Liver (tissue), 9 donors: ENCODE results near the gene RHEX. TPM values are rescaled to one million over a fixed set of nuclear protein-coding genes. Genes with fewer than 3 reads are reported as not detected.

ENCODE experiments used
- DNase-seq: peaks from one replicate; pipeline ENCODE4 v3.0.0-alpha.2; 2017; ENCODE audit warnings: low spot score
- H3K27ac ChIP-seq, 2 donors: one replicate each; pipeline ENCODE4 v1.7.0; 2013; ENCODE audit warnings: inconsistent platforms in 2 of 2, low read length in 2 of 2, control low read depth in 1 of 2, low read depth in 1 of 2, mild to moderate bottlenecking in 1 of 2
- H3K27me3 ChIP-seq, 4 donors: one replicate each; pipeline versions ENCODE4 v1.6.1 to v1.7.0; 2013; ENCODE audit warnings: low read length in 3 of 4, inconsistent platforms in 1 of 4, mild to moderate bottlenecking in 1 of 4, moderate library complexity in 1 of 4; ENCODE audit not compliant: control insufficient read depth in 4 of 4, insufficient read depth in 4 of 4
- H3K36me3 ChIP-seq, 4 donors: one replicate each; pipeline versions ENCODE4 v1.6.1 to v1.7.0; 2013; ENCODE audit warnings: low read length in 3 of 4, mild to moderate bottlenecking in 3 of 4, low read depth in 1 of 4, moderate library complexity in 1 of 4; ENCODE audit not compliant: control insufficient read depth in 4 of 4, insufficient read depth in 3 of 4
- H3K4me1 ChIP-seq, 4 donors: one replicate each; pipeline versions ENCODE4 v1.6.1 to v1.7.0; 2013; ENCODE audit warnings: low read length in 3 of 4, mild to moderate bottlenecking in 3 of 4, moderate library complexity in 1 of 4; ENCODE audit not compliant: control insufficient read depth in 4 of 4, insufficient read depth in 4 of 4
- H3K4me3 ChIP-seq, 3 donors: one replicate each; pipeline versions ENCODE4 v1.6.1 to v1.7.0; 2013; ENCODE audit warnings: low read length in 3 of 3, control low read depth in 1 of 3, low read depth in 1 of 3, mild to moderate bottlenecking in 1 of 3
- H3K9ac ChIP-seq, 2 donors: one replicate each; pipeline ENCODE4 v1.7.0; 2013; ENCODE audit warnings: low read length in 2 of 2, mild to moderate bottlenecking in 2 of 2, moderate library complexity in 2 of 2, control low read depth in 1 of 2, low read depth in 1 of 2
- H3K9me3 ChIP-seq, 4 donors: one replicate each; pipeline versions ENCODE4 v1.6.1 to v1.7.0; 2013; ENCODE audit warnings: low read length in 3 of 4; ENCODE audit not compliant: control insufficient read depth in 4 of 4
- EGR1 ChIP-seq, 2 donors: IDR thresholded peaks; 2 replicates each; pipeline ENCODE4 v1.6.1; 2016 to 2018; ENCODE audit warnings: antibody characterized with exemption in 2 of 2, low read depth in 2 of 2
- FOXA1 ChIP-seq: IDR thresholded peaks from 2 replicates; pipeline ENCODE4 v1.6.1; 2016; ENCODE audit warnings: antibody characterized with exemption
- FOXA2 ChIP-seq: IDR thresholded peaks from 2 replicates; pipeline ENCODE4 v1.6.1; 2016; ENCODE audit warnings: antibody characterized with exemption
- GABPA ChIP-seq, 2 donors: IDR thresholded peaks in 1 of 2; conservative IDR thresholded peaks in 1 of 2; 2 replicates each; pipeline ENCODE4 v1.6.1; 2016; ENCODE audit warnings: antibody characterized with exemption in 2 of 2, mild to moderate bottlenecking in 1 of 2, moderate library complexity in 1 of 2
- HNF4A ChIP-seq, 2 donors: conservative IDR thresholded peaks; 2 replicates each; pipeline ENCODE4 v1.6.1; 2016; ENCODE audit warnings: antibody characterized with exemption in 2 of 2, mild to moderate bottlenecking in 2 of 2
- JUND ChIP-seq, 2 donors: IDR thresholded peaks; 2 replicates each; pipeline ENCODE4 v1.6.1; 2016; ENCODE audit warnings: antibody characterized with exemption in 2 of 2
- MAX ChIP-seq: IDR thresholded peaks from 2 replicates; pipeline ENCODE4 v1.6.1; 2016; ENCODE audit warnings: antibody characterized with exemption
- NR2F2 ChIP-seq: IDR thresholded peaks from 2 replicates; pipeline ENCODE4 v1.6.1; 2016; ENCODE audit warnings: antibody characterized with exemption
- RAD21 ChIP-seq, 2 donors: IDR thresholded peaks; 2 replicates each; pipeline ENCODE4 v1.6.1; 2016; ENCODE audit warnings: antibody characterized with exemption in 2 of 2, mild to moderate bottlenecking in 2 of 2
- RXRA ChIP-seq, 2 donors: IDR thresholded peaks; 2 replicates each; pipeline ENCODE4 v1.6.1; 2017 to 2018; ENCODE audit warnings: antibody characterized with exemption in 2 of 2, mild to moderate bottlenecking in 1 of 2
- SP1 ChIP-seq: IDR thresholded peaks from 2 replicates; pipeline ENCODE4 v1.6.1; 2018; ENCODE audit warnings: antibody characterized with exemption, mild to moderate bottlenecking
- TAF1 ChIP-seq: conservative IDR thresholded peaks from 2 replicates; pipeline ENCODE4 v1.6.1; 2016; ENCODE audit warnings: antibody characterized with exemption, mild to moderate bottlenecking
- YY1 ChIP-seq: IDR thresholded peaks from 2 replicates; pipeline ENCODE4 v1.6.1; 2016; ENCODE audit warnings: antibody characterized with exemption, mild to moderate bottlenecking
- ZBTB33 ChIP-seq: IDR thresholded peaks from 2 replicates; pipeline ENCODE4 v1.6.1; 2016; ENCODE audit warnings: antibody characterized with exemption
- WGBS: extraction: QIAGEN DNeasy Blood & Tissue Kit; methylation state at CpG from one replicate; pipeline ENCODE4 v1.1.7; 2013; 5-methylcytosine and 5-hydroxymethylcytosine counted together
- polyA plus RNA-seq, 2 donors: library from polyadenylated mRNA; stranded (reverse) in 1 of 2; unstranded in 1 of 2; fragments of 200-250 nt in 1 of 2; fragments of >200 nt in 1 of 2; fragmentation: Nextera tagmentation in 1 of 2; extraction: Ambion mirVana in 1 of 2; gene quantifications; one replicate each; pipeline versions ENCODE4 v1.2.1 to v1.2.3, GENCODE V29; 2013 to 2015
- total RNA-seq, 2 donors: library from RNA; depleted of rRNA; stranded (reverse); fragments of >200 nt; gene quantifications; one replicate each; pipeline ENCODE4 v1.2.3, GENCODE V29; 2014
- TF ChIP-seq, protein P1 (sequence below): IDR thresholded peaks from 2 replicates; pipeline ENCODE4 v1.6.1; 2016; ENCODE audit warnings: antibody characterized with exemption
- TF ChIP-seq, protein P2 (sequence below): IDR thresholded peaks from 2 replicates; pipeline ENCODE4 v1.6.1; 2016; ENCODE audit warnings: antibody characterized with exemption, mild to moderate bottlenecking
- TF ChIP-seq, protein P3 (sequence below): fragments of 150-350 bp; IDR thresholded peaks from 2 replicates; pipeline ENCODE4 v1.5.1; 2017; ENCODE audit warnings: improper control_type of control experiment, low read depth, low read length; ENCODE audit not compliant: missing input control
- donor health status: healthy.
- donor health status: healthy.
- donor health status: healthy.
- donor health status: healthy.
- donor health status: healthy.

Gene RHEX
- total and polyA plus RNA-seq, 4 donors: 0.15 to 2.8 (median 0.47) TPM

GRCh38 chr1:206079135-206079534, 26.2 kb downstream of the RHEX start (continued):
- TF ChIP-seq, protein P1, sequence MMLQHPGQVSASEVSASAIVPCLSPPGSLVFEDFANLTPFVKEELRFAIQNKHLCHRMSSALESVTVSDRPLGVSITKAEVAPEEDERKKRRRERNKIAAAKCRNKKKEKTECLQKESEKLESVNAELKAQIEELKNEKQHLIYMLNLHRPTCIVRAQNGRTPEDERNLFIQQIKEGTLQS: no peak

- TF ChIP-seq HNF4A (conservative IDR thresholded peaks at IDR 0.05) (no peak), EGR1 (IDR thresholded peaks at IDR 0.05; ENCODE audit: low read depth in 2 of 2) (no peak), SP1 (no peak), GABPA (IDR thresholded peaks at IDR 0.05 in 1 of 2, conservative IDR thresholded peaks at IDR 0.05 in 1 of 2) (no peak), ZBTB33 (no peak), RAD21 (IDR thresholded peaks at IDR 0.05) (no peak), TAF1 (no peak), MAX (no peak), FOXA1 (no peak), YY1 (no peak), FOXA2 (no peak), NR2F2 (no peak), RXRA (IDR thresholded peaks at IDR 0.05) (no peak), JUND (IDR thresholded peaks at IDR 0.05) (no peak)
- TF ChIP-seq, protein P2, sequence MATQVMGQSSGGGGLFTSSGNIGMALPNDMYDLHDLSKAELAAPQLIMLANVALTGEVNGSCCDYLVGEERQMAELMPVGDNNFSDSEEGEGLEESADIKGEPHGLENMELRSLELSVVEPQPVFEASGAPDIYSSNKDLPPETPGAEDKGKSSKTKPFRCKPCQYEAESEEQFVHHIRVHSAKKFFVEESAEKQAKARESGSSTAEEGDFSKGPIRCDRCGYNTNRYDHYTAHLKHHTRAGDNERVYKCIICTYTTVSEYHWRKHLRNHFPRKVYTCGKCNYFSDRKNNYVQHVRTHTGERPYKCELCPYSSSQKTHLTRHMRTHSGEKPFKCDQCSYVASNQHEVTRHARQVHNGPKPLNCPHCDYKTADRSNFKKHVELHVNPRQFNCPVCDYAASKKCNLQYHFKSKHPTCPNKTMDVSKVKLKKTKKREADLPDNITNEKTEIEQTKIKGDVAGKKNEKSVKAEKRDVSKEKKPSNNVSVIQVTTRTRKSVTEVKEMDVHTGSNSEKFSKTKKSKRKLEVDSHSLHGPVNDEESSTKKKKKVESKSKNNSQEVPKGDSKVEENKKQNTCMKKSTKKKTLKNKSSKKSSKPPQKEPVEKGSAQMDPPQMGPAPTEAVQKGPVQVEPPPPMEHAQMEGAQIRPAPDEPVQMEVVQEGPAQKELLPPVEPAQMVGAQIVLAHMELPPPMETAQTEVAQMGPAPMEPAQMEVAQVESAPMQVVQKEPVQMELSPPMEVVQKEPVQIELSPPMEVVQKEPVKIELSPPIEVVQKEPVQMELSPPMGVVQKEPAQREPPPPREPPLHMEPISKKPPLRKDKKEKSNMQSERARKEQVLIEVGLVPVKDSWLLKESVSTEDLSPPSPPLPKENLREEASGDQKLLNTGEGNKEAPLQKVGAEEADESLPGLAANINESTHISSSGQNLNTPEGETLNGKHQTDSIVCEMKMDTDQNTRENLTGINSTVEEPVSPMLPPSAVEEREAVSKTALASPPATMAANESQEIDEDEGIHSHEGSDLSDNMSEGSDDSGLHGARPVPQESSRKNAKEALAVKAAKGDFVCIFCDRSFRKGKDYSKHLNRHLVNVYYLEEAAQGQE: no peak
- TF ChIP-seq, protein P3, sequence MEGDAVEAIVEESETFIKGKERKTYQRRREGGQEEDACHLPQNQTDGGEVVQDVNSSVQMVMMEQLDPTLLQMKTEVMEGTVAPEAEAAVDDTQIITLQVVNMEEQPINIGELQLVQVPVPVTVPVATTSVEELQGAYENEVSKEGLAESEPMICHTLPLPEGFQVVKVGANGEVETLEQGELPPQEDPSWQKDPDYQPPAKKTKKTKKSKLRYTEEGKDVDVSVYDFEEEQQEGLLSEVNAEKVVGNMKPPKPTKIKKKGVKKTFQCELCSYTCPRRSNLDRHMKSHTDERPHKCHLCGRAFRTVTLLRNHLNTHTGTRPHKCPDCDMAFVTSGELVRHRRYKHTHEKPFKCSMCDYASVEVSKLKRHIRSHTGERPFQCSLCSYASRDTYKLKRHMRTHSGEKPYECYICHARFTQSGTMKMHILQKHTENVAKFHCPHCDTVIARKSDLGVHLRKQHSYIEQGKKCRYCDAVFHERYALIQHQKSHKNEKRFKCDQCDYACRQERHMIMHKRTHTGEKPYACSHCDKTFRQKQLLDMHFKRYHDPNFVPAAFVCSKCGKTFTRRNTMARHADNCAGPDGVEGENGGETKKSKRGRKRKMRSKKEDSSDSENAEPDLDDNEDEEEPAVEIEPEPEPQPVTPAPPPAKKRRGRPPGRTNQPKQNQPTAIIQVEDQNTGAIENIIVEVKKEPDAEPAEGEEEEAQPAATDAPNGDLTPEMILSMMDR: no peak
- DNase-seq: no peak
- Histone ChIP-seq H3K4me3 (no peak overlapping the region), H3K9me3 (no peaks in the 10 kb centered on the region), H3K4me1 (peaks cover 0 to 8% (median 1%) of the 10 kb centered on the region in 4 donors), H3K27me3 (no peaks in the 10 kb centered on the region), H3K36me3 (no peaks in the 10 kb centered on the region), H3K27ac (no peak overlapping the region), H3K9ac (no peak overlapping the region)
- 75% methylated on average over 8 of the region's 8 CpGs for WGBS
Measured at GRCh38 chr1:206080026-206080820, 27.2 kb downstream of the RHEX start.
